Epithelial cell of proximal tubule (primary cell): ENCODE data around the gene ITPRID1. TPM values are rescaled to one million over a fixed set of nuclear protein-coding genes. Genes with fewer than 3 reads are reported as not detected.

Experiments
- DNase-seq: peaks from one replicate; pipeline ENCODE4 v3.0.0-alpha.2; 2011; ENCODE audit warnings: low read depth
- H3K4me3 ChIP-seq: 2 replicates; pipeline ENCODE4 v1.5.1; 2011; ENCODE audit warnings: low read depth, mild to moderate bottlenecking, low read length
- total RNA-seq: library from RNA; depleted of rRNA; stranded (reverse); fragments of >200 nt; gene quantifications from 2 replicates; pipeline ENCODE4 v1.2.3, GENCODE V29; 2015
- TF ChIP-seq, protein P1 (sequence below): conservative IDR thresholded peaks from 2 replicates; pipeline ENCODE4 v1.5.1; 2012; ENCODE audit warnings: low read depth, mild to moderate bottlenecking, low read length

The ITPRID1 gene
- total RNA-seq, 1 donor from 2014 or later: not detected

DNA sequence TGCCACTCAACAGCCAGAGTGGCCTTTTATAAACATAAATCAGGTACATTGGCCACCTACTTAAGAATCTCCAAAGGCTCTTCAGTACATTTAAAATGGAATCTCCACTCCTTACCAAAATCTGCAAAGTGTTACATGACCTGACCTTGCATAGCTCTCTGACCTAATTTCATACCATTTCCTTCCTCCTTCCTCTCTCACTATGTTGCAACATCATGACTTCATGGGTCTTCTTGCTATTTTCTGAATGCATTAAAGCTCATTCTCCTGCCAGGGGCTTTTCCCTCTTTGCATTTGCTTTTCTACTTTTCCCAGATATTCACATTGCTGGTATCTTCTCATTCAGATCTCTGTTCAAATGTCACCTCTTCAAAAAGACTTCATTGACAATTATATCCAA lies 151.0 kb downstream of the ITPRID1 start:
- TF ChIP-seq, protein P1, sequence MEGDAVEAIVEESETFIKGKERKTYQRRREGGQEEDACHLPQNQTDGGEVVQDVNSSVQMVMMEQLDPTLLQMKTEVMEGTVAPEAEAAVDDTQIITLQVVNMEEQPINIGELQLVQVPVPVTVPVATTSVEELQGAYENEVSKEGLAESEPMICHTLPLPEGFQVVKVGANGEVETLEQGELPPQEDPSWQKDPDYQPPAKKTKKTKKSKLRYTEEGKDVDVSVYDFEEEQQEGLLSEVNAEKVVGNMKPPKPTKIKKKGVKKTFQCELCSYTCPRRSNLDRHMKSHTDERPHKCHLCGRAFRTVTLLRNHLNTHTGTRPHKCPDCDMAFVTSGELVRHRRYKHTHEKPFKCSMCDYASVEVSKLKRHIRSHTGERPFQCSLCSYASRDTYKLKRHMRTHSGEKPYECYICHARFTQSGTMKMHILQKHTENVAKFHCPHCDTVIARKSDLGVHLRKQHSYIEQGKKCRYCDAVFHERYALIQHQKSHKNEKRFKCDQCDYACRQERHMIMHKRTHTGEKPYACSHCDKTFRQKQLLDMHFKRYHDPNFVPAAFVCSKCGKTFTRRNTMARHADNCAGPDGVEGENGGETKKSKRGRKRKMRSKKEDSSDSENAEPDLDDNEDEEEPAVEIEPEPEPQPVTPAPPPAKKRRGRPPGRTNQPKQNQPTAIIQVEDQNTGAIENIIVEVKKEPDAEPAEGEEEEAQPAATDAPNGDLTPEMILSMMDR: no peak
- DNase-seq: no peak
- no peak overlapping the region for H3K4me3 ChIP-seq

DNA sequence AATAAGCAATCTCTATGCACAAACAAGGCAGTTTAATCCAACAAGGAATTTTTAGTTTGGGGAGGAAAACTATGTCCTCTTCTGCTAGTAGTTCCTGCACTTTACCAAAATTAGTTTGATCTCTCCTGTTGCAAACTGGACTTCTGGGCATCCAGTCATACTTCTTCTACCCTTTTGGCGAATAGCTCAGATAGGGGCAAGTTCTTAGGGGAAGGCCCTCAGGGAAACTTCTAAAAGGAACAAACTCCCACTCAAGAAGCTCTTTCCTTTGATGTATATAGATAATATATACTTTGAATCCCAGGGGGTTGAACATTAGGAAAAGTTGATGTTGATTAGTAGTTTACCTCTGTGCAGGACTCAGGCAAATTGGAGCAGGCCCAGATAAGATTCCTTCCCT lies 151.7 kb downstream of the ITPRID1 start:
- TF ChIP-seq, protein P1: no peak
- no peak overlapping the region for H3K4me3 ChIP-seq
- no peak for DNase-seq

DNA sequence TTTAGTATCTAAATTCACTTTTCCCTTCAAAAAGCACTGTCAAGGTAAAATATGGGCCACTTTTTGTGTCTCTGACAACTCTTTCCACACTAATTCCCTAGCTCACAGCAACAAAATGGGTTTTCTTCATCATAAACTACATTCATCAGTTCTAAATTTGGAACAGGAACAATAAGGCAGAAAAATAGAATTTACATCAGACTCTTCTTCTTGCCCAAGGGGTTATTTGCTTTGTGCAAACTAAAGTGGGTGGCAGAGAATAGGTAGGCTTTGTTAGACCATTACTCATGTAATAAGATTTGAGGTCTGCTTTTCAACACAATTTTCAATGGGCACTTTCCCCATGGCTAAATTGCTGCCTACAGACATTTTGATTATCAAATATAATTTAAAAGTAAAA lies 155.6 kb downstream of the ITPRID1 start:
- TF ChIP-seq, protein P1: no peak
- no peak overlapping the region for H3K4me3 ChIP-seq
- DNase-seq: no peak

DNA sequence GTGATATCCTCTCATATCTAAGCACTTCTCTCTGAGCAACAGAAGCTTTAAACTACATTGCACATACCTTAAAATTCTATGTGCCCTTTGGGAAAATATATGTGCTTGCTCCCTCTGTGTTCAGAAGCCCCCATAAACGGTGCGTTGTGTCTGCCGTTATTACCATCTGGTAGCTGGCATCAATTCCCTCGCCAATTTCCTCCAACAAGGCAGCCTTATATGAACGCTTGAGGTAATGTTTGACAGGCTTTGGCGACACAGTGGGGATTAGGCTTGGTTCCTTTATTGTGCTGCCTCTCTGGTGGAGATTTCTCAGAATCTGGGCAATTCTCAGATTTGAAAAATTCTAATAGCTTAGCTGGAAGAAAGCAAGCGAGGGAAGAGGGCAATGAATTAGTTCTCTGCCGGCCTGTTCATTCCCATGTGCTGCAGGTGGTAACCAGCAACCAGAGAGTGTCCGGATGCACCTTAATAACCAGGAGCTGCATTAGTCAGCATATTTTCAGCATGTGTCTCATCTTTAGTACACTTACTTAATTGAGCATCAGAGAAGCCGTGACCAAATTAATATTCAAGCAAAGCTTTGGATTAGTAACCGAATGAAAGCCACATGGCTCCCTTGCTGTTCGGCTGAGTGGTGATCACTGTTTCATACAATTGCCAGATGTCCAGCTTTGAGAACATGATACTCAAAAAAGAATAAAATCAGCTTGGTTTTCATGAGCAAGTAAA lies 165.8 kb downstream of the ITPRID1 start:
- TF ChIP-seq, protein P1: no peak
- no peak overlapping the region for H3K4me3 ChIP-seq
- DNase-seq: no peak

DNA sequence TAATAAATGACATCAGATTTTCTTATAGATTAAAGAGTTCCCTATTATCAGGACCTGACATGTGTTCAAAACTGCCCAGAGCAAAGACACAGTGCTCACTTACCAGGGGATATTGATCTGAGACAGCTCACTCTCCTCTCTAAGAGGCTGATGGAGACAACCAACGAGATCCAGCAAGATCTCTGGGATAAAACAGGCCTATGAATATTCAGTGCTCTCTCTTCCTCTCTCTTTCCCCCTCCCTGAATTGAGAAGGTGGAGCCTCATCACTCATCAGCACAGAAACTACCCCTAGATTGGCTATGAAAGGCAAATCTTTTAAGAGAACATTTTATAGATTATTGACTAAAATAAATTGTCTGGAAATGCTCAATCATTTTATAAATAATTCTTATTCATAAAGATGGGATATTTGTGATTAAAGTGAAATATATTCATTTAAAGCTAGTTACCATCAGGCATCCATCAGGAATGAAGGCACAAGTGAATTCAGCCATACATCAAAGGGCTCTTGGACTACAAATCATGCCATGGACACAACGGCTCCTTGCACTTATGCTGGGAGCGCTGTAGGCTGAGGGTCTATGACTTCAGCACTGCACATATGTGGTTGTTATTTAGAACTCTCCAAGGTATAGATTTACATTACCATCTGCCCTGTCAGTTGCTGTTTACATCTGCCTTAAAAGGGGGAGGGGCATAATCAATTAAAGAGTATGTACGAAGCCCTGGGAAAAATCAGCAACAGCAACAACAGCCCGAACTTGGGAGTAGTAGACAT lies 169.7 kb downstream of the ITPRID1 start:
- TF ChIP-seq, protein P1: no peak

DNA sequence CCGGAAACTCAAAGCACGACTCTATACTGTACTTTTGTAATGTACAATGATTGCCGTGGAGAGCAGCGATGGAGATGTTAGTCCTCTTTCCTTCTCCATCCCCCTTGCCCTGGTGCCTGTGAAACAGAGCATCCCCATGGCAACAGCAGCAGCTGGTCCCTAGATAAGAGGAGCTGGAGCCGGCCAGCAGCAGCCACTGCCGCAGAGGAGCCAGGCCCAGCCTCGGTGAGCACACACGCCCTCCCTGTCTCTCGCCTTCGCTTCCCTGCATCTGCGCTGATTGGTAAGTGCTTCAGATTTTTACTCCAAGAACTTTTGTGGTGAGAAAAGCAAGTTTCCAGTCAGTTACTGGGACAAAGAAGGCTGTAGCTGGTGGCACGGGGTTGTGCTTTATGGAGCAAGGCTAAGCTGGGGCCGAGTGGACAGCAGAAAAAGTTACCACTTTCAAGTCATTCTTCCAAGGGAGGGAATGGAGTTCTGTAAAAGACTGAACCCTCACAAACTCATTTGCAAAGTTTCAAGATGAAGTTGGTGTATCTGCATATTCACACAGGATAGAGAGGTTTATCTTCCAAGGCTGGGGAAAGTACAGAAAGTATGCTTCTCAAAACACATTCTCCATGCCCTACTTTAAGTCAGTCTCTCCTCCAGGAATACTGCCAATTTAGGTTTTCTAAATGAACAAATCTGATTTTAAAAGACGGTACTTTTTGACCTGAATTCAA lies 173.3 kb downstream of the ITPRID1 start, which contains the start of gene PPP1R17:
PPP1R17 (plus strand) TSS at position 192 of the 725 bp plus-strand sequence. CDS start 5,227 bp downstream, outside the sequence.
- DNase-seq: no peak
- TF ChIP-seq, protein P1: no peak
- no peak within 1 kb of the TSS for H3K4me3 ChIP-seq

More for the DNA sequence above, 169.7 kb downstream of the ITPRID1 start:
- DNase-seq: no peak
- H3K4me3 ChIP-seq: no peak overlapping the region
